ENCODE results near the gene BLNK.
"Not testable (repeated sequence)": the region's sequence is repeated elsewhere in the genome, so short reads cannot be mapped to it uniquely, and the experiment has no call there.

The BLNK gene

GRCh38 chr10:96218826-96219225, 52.5 kb downstream of the BLNK start:
- no peak for DNase-seq

- DNase-seq, result no peak
These were observed 53.7 kb downstream of the BLNK start for GRCh38 chr10:96217711-96218110.

- DNase-seq, result no peak
These were observed 54.6 kb downstream of the BLNK start for GRCh38 chr10:96216775-96217174.

GRCh38 chr10:96212911-96213310, 58.5 kb downstream of the BLNK start:
- no peak for DNase-seq

- DNase-seq, result peak in 1 of 2 experiments; percentile 3
These were observed 59.6 kb downstream of the BLNK start for GRCh38 chr10:96211764-96212163.

- DNase-seq, result no peak
These were observed 62.4 kb downstream of the BLNK start for GRCh38 chr10:96208946-96209345.

- DNase-seq, result no peak
These were observed 63.1 kb downstream of the BLNK start for GRCh38 chr10:96208271-96208670.

GRCh38 chr10:96205580-96205979, 65.8 kb downstream of the BLNK start:
- no peak for DNase-seq

GRCh38 chr10:96201525-96201924, 69.8 kb downstream of the BLNK start:
- no peak for DNase-seq

GRCh38 chr10:96189505-96189904, 81.9 kb downstream of the BLNK start:
- DNase-seq, result not testable (repeated sequence)

GRCh38 chr10:96188916-96189315, 82.5 kb downstream of the BLNK start:
- no peak for DNase-seq

GRCh38 chr10:96188421-96188820, 82.9 kb downstream of the BLNK start:
- no peak for DNase-seq

GRCh38 chr10:96176985-96177384, 94.4 kb downstream of the BLNK start:
- no peak for DNase-seq

- no peak for DNase-seq
These were observed 98.7 kb downstream of the BLNK start for GRCh38 chr10:96172666-96173065.

GRCh38 chr10:96170230-96170629, 101.1 kb downstream of the BLNK start:
- no peak for DNase-seq

- no peak for DNase-seq
These were observed 102.8 kb downstream of the BLNK start for GRCh38 chr10:96168546-96168945.

GRCh38 chr10:96165726-96166125, 105.6 kb downstream of the BLNK start:
- DNase-seq, result no peak

GRCh38 chr10:96153070-96153469, 118.3 kb downstream of the BLNK start:
- no peak for DNase-seq

GRCh38 chr10:96152437-96152836, 118.9 kb downstream of the BLNK start:
- DNase-seq, result no peak
